HepG2 (cell line): Measurements from ENCODE around the gene MGAT2. TPM values are rescaled to one million over a fixed set of nuclear protein-coding genes. Genes with fewer than 3 reads are reported as not detected.

Source experiments
- ATF7 ChIP-seq, 2 experiments: fragments of 450-650 bp in 1 of 2; sonication (generic) in 1 of 2; formaldehyde crosslinking in 1 of 2; IDR thresholded peaks; 2 replicates each; pipeline versions ENCODE4 v1.4.0 to v1.6.1; 2016 to 2020; ENCODE audit warnings: antibody characterized with exemption in 1 of 2, mild to moderate bottlenecking in 1 of 2, missing genetic modification reagents in 1 of 2
- CREB3 ChIP-seq: sonication (generic); formaldehyde crosslinking; IDR thresholded peaks from 2 replicates; pipeline ENCODE4 v1.5.0; 2020; ENCODE audit warnings: missing genetic modification reagents
- KDM4B ChIP-seq: sonication (generic); formaldehyde crosslinking; IDR thresholded peaks from 2 replicates; pipeline ENCODE4 v1.4.0; 2020; ENCODE audit warnings: missing genetic modification reagents
- KLF16 ChIP-seq, 2 experiments: sonication (generic) in 1 of 2; formaldehyde crosslinking in 1 of 2; IDR thresholded peaks; 2 replicates each; pipeline versions ENCODE4 v1.6.1 to v1.8.0; 2016 to 2023; ENCODE audit warnings: missing genetic modification reagents in 2 of 2, missing compliant biosample characterization in 1 of 2
- MAFK ChIP-seq, 2 experiments: IDR thresholded peaks in 1 of 2; conservative IDR thresholded peaks in 1 of 2; 2 replicates each; pipeline ENCODE4 v1.6.1; 2011; ENCODE audit warnings: improper control_type of control experiment in 2 of 2, low read length in 2 of 2
- NFYB ChIP-seq: sonication (generic); formaldehyde crosslinking; IDR thresholded peaks from 2 replicates; pipeline ENCODE4 v1.4.0; 2020; ENCODE audit warnings: missing genetic modification reagents
- PAWR ChIP-seq: sonication (generic); formaldehyde crosslinking; IDR thresholded peaks from 2 replicates; pipeline ENCODE4 v1.4.0; 2020; ENCODE audit warnings: missing genetic modification reagents, mild to moderate bottlenecking, borderline replicate concordance
- RFXANK ChIP-seq: IDR thresholded peaks from 2 replicates; pipeline ENCODE4 v1.6.1; 2016
- SP4 ChIP-seq: sonication (generic); formaldehyde crosslinking; IDR thresholded peaks from 2 replicates; pipeline ENCODE4 v1.8.1; 2023; ENCODE audit warnings: mild to moderate bottlenecking, missing genetic modification reagents
- TEF ChIP-seq: sonication (generic); formaldehyde crosslinking; IDR thresholded peaks from 2 replicates; pipeline ENCODE4 v1.5.0; 2020; ENCODE audit warnings: missing genetic modification reagents
- TRIM24 ChIP-seq: sonication (generic); formaldehyde crosslinking; IDR thresholded peaks from 2 replicates; pipeline ENCODE4 v1.8.0; 2022; ENCODE audit warnings: mild to moderate bottlenecking, missing genetic modification reagents
- U2AF2 ChIP-seq: fragments of 200-400 bp; formaldehyde crosslinking; IDR thresholded peaks from 2 replicates; pipeline ENCODE4 v1.6.1; 2017; ENCODE audit warnings: low read depth, mild to moderate bottlenecking, low read length
- ZKSCAN5 ChIP-seq: sonication (generic); formaldehyde crosslinking; IDR thresholded peaks from 2 replicates; pipeline ENCODE4 v1.5.1; 2020; ENCODE audit warnings: mild to moderate bottlenecking, missing genetic modification reagents
- ZNF30 ChIP-seq: sonication (generic); formaldehyde crosslinking; IDR thresholded peaks from 2 replicates; pipeline ENCODE4 v1.5.0; 2020; ENCODE audit warnings: mild to moderate bottlenecking, missing genetic modification reagents
- ZNF343 ChIP-seq: sonication (generic); formaldehyde crosslinking; IDR thresholded peaks from 2 replicates; pipeline ENCODE4 v1.4.0; 2020; ENCODE audit warnings: mild to moderate bottlenecking, missing genetic modification reagents
- ZNF431 ChIP-seq: sonication (generic); formaldehyde crosslinking; IDR thresholded peaks from 2 replicates; pipeline ENCODE4 v1.9.0; 2022; ENCODE audit warnings: missing genetic modification reagents, low read depth, mild to moderate bottlenecking, borderline replicate concordance
- ZNF691 ChIP-seq: sonication (generic); formaldehyde crosslinking; IDR thresholded peaks from 2 replicates; pipeline ENCODE4 v1.4.0; 2020; ENCODE audit warnings: missing genetic modification reagents, low read depth, mild to moderate bottlenecking, borderline replicate concordance
- ZNF770 ChIP-seq: sonication (generic); formaldehyde crosslinking; IDR thresholded peaks from 2 replicates; pipeline ENCODE4 v1.5.0; 2020; ENCODE audit warnings: mild to moderate bottlenecking, missing genetic modification reagents
- ZZZ3 ChIP-seq: sonication (generic); formaldehyde crosslinking; IDR thresholded peaks from 2 replicates; pipeline ENCODE4 v1.4.0; 2020; ENCODE audit warnings: missing genetic modification reagents, mild to moderate bottlenecking, borderline replicate concordance
- polyA plus RNA-seq, 8 experiments: library from polyadenylated mRNA; depleted of rRNA in 3 of 8; stranded (reverse) in 7 of 8; unstranded in 1 of 8; fragments of >200 nt; fragmentation: Illumina TruSeq in 4 of 8; extraction: Trizol in 4 of 8; gene quantifications; 2 replicates each; pipeline versions ENCODE4 v1.2.1 to v1.2.3, GENCODE V29; 2011 to 2016; ENCODE audit warnings: low read depth in 4 of 8, missing spikeins in 1 of 8, mixed read lengths in 1 of 8; ENCODE audit not compliant: insufficient read depth in 1 of 8
- total RNA-seq, 5 experiments: library from RNA; depleted of rRNA; stranded (reverse); fragments of >200 nt; fragmentation: Illumina TruSeq; extraction: Trizol; gene quantifications; 2 replicates each; pipeline ENCODE4 v1.2.3, GENCODE V29; 2016; ENCODE audit warnings: low read depth in 1 of 5
- TF ChIP-seq, protein P1 (sequence below): sonication (generic); formaldehyde crosslinking; IDR thresholded peaks from 2 replicates; pipeline ENCODE4 v1.8.1; 2022; ENCODE audit warnings: mild to moderate bottlenecking, missing genetic modification reagents
- TF ChIP-seq, protein P2 (sequence below): sonication (generic); formaldehyde crosslinking; IDR thresholded peaks from 2 replicates; pipeline ENCODE4 v1.4.0; 2020; ENCODE audit warnings: missing genetic modification reagents

MGAT2 gene
- total and polyA plus RNA-seq, 2 of the 13 experiments (the other 11 are each of a cell fraction or from before 2014, with no cell fraction given): 12.9 to 51.9 TPM

GRCh38 chr14:49633640-49634546, 13.3 kb downstream of the MGAT2 start (continued):
- TF ChIP-seq MAFK (conservative IDR thresholded peaks at IDR 0.05 in 1 of 2, IDR thresholded peaks at IDR 0.05 in 1 of 2; ENCODE audit: low read length in 2 of 2) (no peak), KDM4B (CRISPR knock-in tag) (peak; percentile 73), RFXANK (no peak), ZNF30 (CRISPR knock-in tag) (no peak), ZKSCAN5 (CRISPR knock-in tag) (peak; percentile 58; the same call in 1 of the 2 replicates), NFYB (no peak), ZZZ3 (CRISPR knock-in tag) (no peak), ATF7 (IDR thresholded peaks at IDR 0.05) (no peak), ATF7 (CRISPR knock-in tag; IDR thresholded peaks at IDR 0.05) (no peak), CREB3 (CRISPR knock-in tag) (no peak; the same call in 1 of the 2 replicates), TEF (no peak), KLF16 (CRISPR knock-in tag; IDR thresholded peaks at IDR 0.05) (peak; percentile 52 to 64; a peak in 1 of 4 replicates), ZNF770 (peak; percentile 91), TRIM24 (CRISPR knock-in tag) (no peak), U2AF2 (no peak), SP4 (CRISPR knock-in tag) (peak; percentile 78), ZNF431 (CRISPR knock-in tag) (peak; percentile 82), PAWR (no peak), ZNF691 (CRISPR knock-in tag) (peak; percentile 37; the same call in 1 of the 2 replicates), ZNF343 (CRISPR knock-in tag) (no peak; the same call in 1 of the 2 replicates)
- TF ChIP-seq, protein P1, sequence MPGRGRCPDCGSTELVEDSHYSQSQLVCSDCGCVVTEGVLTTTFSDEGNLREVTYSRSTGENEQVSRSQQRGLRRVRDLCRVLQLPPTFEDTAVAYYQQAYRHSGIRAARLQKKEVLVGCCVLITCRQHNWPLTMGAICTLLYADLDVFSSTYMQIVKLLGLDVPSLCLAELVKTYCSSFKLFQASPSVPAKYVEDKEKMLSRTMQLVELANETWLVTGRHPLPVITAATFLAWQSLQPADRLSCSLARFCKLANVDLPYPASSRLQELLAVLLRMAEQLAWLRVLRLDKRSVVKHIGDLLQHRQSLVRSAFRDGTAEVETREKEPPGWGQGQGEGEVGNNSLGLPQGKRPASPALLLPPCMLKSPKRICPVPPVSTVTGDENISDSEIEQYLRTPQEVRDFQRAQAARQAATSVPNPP: peak; percentile 70
- TF ChIP-seq, protein P2, sequence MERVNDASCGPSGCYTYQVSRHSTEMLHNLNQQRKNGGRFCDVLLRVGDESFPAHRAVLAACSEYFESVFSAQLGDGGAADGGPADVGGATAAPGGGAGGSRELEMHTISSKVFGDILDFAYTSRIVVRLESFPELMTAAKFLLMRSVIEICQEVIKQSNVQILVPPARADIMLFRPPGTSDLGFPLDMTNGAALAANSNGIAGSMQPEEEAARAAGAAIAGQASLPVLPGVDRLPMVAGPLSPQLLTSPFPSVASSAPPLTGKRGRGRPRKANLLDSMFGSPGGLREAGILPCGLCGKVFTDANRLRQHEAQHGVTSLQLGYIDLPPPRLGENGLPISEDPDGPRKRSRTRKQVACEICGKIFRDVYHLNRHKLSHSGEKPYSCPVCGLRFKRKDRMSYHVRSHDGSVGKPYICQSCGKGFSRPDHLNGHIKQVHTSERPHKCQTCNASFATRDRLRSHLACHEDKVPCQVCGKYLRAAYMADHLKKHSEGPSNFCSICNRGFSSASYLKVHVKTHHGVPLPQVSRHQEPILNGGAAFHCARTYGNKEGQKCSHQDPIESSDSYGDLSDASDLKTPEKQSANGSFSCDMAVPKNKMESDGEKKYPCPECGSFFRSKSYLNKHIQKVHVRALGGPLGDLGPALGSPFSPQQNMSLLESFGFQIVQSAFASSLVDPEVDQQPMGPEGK (CRISPR knock-in tag): peak; percentile 99
